Stimulated activated CD4-positive, alpha-beta T cell treated with anti-CD3 and anti-CD28 coated beads, Interleukin-15, amount 100 ng/mL, for 48 hours (primary cell): ENCODE results near the gene MDFI.

ENCODE experiments used
- DNase-seq, 2 donors: peaks; one replicate each; pipeline ENCODE4 v3.0.0-alpha.2; 2020; ENCODE audit warnings: low read depth in 2 of 2

The MDFI gene

DNA sequence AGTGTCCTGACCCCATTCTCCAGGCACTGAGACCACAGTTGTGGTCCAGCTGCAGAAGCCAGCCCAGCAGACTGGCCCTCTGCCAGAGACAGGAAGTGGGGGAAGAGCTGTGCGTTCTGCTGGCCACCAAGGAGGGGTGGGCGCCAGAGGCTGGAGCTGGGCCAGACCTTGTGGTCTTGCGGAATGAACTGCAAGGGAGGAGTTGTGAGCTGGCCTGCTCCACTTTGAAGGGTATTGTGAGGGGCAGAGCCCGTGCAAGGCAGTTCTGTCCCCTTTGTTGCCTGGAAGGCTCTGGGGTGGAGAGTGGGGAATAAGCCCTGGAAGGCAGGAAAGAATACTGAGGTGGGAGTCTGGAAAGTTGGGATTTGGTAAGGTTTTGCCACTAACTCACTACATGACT lies 3.6 kb upstream of the MDFI start:
- DNase-seq: no peak

DNA sequence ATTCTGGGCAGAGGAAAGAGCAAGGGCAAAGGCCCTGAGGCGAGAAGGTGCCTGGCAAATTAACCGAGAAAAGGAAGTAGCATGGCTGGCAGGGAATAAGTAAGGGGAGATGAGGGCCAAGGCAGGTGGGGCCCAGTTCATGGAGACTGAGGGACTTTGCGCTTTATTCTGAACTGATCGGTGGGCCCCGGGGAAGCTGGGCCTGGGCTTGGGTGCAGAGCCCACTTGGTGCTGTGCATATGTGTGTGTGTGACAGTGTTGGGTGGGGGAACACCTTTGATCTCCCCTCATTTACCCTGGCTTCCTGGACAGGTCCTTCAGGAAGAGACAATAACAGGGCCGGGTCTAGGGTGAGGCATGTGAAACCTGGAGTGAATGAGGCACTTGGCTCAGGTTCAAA lies 2.9 kb upstream of the MDFI start:
- DNase-seq: no peak

DNA sequence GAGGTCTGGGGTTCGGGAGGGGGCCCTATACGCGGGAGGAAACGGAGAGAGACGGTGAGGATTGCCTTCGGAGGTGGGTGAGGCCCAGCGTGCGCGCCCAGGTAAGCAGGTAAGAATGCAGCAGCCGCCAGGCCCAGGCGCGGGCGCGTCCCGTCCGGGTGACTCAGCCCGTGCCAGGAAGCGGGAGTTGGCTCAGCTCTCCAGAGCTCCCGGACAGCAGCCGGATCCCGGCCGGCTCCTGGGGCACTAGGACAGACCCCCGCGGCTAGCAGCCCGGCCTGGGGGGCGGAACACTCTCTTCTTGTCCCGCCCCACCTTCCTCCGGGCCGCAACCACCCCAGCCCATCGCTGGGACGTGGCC lies 1.5 kb upstream of the MDFI start:
- no peak for DNase-seq

DNA sequence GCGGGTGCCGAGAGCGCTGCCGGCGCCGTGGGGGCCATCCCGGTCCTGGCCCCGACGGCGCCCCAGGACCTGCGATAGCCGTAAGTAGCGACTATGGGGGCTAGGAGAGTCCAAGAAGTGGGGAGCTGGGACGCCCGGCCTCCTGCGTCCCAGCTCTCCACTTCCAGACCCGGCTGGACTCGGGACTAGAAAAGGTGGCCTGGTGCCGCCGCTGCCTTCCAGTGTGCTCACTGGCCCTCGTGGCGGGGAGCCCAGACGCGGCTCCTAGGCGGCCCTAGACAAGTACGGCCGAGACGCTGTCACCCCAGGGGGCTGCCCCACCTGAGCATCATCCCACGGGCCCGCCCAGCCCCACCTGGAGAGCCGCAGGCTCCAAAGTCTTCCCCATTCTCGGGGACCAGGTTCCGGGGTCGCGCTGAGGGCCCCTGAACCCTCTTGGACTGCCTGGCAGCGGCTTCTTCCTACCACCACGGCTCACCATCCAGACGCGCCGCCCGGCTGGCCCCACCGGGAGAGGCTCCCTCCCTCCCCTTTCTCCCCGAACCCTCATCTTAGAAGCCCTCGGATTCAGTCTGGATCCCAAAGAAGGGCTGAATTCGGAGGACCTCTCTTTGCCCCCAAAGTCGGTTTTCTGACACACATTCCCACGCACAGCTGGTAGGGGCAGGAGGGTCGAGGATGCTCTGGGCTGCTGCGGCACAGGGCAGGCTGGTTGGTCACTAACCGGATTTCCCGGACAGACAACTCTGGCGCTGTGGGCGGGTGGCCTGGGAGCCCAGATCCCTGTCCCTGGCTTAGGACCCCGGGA lies 870 bp upstream of the MDFI start:
- no peak for DNase-seq

DNA sequence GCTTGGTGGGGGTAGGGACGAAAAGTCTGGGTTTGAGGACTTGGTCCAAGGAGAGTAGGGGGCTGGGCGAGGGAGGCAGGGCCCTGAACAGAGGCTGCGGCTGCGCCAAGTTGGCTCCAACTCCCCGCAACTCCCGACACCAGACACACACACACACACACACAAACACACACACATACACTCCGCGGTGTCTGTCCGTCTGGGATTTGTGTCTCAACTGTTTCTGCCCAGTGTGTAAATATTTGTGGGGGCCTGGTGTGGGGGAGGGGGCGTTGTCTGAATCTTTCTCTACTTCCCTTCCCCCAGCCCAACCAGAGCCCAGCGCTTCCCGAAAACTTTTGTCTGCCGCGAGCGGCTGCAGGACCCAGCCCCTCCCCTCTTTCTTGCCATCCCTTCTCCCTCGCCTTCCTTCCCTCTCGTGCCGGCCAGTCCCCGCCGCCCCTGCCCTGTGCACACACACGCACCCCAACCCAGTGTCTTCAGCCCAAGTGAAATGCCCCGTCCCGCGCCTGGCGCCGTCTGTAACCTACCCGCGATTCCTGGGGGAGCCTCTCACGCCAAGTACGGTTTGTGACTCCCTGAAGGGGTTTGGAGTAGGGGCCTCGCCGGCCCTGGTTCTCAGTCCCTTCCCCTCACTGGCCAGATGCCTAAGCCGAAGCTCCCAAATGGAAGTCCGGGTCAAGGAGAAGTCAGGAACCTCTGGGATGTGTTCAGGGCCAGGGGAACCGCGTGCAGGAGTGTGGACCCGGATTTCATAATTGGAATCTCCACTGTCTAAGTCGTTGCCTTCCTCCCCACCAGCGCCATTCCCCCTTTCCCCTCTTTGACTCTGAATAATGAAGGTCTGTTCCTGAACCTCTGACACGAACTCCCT lies 904 bp downstream of the MDFI start:
- DNase-seq: no peak

DNA sequence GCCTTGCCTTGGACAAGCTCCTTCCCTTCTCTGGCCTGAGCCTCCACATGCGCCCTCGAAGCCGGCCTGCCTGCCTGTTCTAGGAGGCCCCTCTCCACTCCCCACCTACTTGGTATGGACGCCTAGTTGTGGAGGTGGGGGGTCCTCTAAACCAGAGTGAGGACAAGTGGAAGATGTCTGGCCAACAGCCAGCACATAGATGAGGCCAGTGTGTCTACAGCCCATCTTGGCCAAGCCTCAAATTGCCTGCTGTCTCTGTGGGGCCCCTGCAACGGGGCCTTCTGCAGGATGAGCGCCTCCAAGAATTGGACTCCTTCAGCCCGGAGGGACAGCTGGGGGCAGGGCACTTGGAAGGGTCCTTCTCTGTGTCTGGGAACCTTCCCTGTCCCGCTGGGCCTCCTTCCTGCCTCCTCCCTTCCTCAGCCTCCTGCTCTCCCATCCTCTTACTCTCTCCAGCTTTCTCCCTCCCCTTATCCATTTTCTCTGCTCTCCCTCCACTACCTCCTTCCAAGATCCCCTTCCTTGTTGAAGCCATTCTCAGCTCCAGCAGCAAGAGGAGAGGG lies 1.6 kb downstream of the MDFI start:
- no peak for DNase-seq

DNA sequence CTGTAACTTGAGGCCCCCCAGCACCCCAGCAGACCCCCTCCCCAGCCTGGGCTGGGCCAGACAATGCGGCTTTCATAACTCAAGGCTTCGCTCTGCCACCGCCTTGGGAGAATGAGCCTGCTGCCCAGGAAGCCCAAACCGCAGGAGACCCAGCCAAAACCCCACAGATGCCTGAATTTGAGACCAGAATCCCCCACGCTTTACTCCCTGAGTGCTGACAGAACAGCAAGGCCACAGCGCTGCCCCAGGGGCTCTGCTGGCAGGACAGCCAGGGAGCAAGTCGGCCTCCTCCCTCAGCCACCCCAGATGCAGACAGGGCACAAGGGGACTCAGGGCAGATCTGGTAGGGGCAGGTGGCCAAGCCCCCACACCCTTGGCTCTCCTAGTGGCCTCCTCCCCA lies 2.2 kb downstream of the MDFI start:
- DNase-seq: no peak

DNA sequence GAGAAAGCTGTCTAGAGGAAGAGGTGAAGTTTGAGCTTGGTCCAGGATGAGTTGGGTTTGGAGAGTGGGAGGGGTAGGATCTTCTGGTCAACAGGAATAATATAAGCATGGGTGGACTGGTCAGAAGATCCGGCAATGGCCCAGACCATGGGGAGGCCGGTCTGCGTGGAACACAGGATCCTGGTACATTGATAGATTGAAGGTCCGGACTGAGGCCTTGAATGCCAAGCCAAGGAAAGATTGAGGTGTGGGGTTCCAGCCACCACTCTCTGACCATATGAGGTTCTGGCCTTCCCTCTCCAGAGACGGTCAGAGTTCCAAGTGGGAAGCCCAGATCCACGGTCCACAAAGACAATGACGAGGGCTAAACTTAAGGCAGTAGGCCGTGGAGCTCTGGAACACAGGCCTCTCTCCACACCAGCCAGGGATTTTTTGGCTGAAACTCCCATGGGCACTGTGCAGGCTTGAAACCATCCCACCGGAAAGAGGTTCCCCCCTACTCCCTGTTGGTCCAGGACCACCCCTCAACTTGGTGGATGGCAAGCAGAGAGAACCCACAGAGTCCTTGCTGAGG lies 3.2 kb downstream of the MDFI start:
- DNase-seq: no peak

DNA sequence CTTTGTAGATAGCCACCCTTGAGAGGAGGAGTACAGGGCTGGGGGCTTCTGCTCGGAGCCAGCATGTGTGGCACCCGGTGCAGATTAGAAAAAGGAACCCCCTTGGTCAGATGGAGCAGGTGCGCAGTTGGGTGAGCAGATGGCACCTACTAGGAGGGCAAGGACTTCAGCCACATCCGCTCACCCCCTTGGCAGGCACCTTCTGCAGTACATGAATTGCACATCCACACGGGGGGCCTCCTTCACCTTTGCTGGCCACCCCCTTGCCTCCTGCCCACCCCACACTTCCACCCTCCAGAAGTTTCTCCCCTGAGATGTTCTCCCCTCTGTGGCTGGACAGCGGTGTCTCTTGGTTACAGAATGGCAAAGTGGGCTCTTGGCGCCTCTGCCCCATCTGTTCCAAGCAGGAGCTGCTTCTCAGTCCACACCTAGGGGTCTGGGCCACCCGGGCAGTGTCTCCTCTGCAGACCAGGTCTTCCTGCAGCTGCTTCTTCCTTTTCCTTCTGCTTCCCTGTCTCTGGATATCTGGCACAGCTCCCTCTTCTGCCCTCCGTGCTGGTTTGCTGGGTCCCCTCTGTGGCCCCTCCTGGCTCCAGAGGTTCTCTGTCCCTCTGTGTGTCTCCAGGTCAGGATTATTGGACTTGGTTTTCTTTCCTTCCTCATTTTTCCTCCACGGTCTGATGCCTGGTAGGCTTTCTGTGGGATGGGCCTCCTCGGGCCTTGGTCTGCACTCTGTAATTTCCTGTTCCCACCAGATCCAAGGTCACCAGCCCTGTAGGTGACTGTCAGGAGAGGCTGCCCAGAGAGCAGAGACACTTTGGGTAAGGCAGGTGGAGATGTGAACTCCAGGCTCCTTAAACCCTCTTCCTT lies 4.1 kb downstream of the MDFI start:
- DNase-seq: no peak

DNA sequence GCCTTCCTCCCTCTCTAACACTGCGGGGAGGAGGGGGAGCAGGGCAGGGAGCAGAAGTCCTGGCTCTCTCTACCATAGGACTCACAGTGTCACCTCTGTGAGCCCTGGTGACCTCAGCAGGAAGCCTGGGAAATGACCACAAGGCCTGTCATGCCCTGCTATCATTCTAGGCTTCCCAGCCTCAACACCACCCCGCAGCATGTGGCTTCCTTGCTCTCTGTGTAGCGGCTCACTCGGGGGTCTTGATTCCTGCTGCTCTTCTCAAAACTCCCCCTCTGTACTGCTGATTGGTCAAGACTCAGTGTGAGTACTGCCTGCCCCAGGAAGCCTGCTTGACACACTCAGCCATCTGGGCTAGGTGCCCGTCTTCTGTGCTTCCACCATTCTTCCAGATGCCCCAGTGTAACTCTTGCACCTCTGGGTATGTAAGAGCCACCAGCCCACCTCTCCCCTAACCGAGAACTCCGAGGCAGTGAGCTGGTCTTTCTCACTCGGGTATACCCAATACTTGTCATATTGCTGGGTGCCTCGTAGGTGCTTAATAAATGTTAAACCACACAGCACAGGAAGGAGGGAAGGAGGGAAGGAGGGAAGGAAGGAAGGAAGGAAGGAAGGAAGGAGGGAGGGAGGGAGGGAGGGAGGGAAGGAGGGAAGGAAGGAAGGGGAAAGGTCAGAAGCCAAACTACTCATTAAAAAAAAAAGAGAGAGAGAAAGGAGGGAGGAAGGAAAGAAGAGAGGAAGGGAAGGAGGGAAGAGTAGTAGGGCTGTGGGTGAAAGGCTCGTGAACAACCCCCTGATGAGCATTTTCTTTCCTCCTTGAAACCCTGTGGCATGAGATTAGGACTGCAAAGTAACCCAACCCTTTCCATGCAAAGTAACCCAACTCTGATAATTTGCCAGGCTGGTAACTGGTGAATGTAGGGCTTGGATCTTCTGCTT lies 5.0 kb downstream of the MDFI start:
- no peak for DNase-seq

DNA sequence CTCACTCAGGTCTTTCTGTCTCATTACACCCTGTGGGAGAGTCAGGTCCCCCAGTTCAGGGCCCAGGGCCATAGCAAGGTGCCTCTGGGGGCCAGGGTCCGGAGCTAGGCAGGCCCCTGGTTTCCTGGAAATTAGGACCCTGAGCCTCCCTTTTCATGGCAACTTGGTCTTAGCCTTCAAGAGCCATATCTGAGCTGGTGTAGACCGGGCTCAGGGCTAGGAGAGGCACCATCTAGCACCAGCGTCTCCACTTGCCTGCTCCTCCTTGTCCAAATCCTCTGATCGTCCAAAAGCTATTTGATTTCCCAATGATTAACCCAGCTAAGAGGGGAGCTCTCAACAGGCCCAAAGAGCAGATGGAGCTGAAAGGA lies 5.6 kb downstream of the MDFI start:
- no peak for DNase-seq

DNA sequence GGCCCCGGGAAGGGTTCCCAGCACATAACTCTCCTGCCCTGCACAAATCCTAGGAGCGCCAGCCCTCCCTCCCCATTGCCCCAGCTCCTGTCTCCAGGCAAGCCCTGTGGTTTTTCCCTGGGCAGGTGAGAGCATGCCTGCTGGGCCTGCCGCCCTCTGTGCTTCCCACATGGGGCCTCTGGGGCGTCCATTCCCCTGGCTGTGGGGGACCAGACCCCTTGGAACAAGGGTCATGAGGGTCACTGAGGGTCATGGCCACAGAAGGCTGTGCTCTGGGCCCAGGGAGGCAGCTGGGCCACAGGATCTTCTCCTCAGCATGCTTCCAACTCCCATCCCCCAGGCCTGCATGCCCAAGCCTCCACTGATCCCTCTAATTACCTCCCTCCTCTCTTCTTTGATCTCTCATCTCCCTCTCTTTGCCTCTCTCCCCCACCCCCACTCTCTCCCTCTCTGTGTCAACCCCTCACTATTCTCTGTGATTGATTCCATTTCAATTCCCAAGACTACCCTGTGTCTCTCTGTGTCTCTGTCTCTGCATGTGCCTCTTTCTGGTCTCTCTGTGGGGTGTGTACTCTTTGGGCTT lies 6.1 kb downstream of the MDFI start:
- DNase-seq: no peak

DNA sequence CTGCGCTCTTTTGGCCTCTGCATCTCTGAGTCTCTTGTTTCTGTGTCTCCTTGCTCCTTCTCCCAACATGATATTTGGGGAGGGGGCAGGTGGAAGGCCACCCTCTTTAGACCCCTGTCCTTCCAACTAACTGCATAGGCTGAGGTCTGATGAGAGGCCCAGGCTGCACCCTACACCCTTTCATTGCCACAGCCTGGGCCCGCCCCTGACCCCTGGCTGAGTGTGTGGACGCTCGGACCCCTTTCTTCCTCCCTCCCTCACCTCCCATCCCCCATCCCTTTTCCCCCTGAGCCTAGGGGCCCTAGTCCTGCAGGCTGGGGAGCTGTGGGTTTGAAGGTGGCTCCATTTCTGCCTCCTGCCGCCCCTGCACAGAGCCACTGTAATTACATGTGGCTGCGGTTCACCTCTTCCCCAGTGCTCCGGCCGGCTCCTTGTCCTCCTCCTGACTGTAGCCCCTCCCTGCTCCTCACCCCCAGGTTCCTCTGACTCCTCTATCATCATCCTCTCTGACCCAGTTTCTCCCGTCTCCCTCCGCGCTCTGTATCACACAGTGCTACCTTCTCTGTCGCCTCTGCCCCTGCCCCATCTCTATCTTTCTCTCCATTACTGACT lies 6.8 kb downstream of the MDFI start:
- no peak for DNase-seq

DNA sequence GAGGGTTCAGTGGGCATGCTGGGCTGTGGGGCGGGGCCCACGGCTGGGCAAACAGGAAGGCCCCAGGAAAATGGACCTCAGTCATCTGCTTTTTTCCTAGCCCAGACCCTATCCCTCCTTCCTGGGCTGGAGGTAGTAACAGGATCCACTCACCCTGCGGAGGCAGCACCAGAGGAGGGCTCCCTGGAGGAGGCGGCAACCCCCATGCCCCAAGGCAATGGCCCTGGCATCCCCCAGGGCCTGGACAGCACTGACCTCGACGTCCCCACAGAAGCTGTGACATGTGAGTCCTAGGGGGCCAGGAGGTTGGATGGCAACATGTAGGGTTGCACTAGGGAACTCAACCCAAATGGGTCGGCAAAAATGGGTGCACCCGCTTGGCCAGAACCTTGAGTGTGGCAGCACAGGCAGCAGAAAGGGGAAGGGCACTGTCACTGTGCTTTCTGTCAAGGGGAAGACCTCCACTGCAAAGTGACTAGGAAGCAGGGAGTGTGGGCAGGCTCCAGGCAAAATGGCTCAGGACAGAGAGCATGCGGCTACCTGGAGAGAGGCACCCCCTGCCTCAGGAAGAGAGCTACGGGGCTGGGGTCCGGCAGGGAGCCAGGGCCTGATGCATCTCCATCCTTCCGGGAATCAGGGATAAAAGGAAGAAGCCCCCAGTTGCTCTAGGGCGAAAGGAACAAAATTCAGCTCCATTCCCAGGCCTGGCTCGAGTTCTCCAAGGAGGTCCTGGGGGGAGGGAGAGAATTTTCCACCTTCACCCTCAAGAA lies 7.9 kb downstream of the MDFI start:
- DNase-seq: no peak

DNA sequence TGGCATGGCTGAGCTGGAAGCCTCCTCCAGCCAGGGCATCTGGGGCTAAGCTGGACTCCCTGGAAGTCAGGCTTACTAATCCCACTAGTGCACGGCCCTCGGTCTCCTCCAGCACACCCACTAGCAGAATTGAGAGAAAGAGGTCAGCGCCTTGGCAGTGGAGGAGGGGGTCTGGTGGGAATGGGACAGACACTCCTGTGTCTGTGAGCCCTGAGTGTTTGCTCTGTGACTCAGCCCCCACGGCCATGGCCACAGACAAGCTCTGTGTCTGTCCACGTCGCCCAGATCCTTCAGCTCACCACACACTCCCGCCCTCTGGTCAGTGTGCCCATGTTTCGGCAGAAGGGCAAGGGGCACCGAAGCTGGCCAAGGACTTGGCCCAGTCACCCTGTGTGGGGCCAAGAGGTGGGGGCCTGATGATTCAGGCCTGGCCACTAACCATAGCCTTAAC lies 8.8 kb downstream of the MDFI start:
- no peak for DNase-seq

DNA sequence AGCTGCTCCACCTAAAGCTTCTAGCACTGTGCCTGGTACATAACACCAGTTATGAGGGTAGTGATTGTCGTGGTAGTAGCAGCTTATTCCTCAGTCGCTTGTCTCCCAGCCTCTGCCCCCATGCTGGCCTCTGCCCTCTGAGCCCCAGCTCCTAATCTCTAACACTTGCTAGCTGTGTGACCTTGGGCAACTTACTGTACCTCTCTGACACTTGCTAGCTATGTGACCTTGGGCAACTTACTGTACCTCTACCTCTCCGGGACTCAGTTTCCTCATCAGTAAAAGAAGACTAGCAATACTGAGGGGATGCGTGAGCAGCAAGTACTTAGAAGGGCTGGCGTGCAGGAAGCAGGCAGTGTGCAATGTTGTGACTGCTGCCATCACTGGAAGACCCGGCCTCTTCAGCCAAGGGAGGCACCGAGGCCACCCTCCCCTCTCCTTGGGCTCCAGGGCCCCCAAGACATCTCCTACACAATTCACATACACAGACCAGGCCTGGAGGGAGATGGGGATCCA lies 9.9 kb downstream of the MDFI start:
- DNase-seq: no peak

DNA sequence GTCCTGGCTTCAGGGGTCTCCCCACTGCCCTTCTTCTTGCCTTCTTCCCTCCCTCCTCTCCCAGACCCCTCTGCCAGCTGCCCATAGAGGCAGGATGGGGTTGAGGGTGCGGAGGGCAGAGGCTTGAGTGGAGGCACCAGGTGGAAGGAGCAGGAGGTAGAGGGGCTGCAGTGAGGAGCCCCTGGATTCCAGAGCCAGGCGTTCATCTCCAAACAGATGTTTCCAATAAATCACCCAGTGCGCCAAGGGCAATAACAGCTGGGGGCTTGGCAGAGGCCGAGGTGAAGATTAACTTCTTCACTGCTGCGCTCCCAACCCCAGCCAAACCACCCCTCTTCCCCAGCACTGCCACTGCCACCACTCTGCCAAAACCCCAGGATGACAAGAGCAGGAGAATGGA lies 10.7 kb downstream of the MDFI start:
- DNase-seq: no peak

DNA sequence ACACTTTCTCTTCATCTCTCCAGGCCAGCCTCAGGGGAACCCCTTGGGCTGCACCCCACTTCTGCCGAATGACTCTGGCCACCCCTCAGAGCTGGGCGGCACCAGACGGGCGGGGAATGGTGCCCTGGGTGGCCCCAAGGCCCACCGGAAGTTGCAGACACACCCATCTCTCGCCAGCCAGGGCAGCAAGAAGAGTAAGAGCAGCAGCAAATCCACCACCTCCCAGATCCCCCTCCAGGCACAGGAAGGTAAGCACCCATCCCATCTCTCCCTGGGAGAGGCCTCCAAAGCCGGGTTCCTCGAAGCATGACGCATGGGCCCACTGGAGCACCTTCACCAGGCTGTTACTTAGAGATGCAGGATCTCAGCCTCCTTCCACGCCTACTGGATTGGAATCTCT lies 11.3 kb downstream of the MDFI start:
- DNase-seq: no peak

DNA sequence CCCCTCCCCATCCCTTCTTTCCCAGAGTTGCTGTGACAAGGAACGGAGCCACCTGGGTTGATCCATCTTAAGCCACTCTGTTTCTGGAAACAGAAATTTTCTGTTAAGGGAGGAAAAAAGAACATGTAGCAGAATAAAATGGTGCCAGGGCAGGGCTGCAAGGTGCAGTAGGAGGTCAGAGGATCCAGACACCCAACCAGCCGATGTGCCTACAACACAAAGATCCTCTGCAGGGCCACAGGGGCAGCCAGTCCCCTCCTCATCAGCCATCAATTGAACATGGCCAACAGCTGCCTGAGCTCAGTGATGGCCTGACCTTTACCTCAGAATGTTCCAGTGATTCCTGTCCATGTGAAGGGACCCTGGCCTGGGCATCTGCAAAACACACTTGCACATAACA lies 11.9 kb downstream of the MDFI start:
- DNase-seq: no peak
